ENCODE measurements around the gene CPLX1.
"Not testable (repeated sequence)": the region's sequence is repeated elsewhere in the genome, so short reads cannot be mapped to it uniquely, and the experiment has no call there.

The CPLX1 gene

GRCh38 chr4:742742-743311 lies 83.1 kb downstream of the CPLX1 start:
- no peak for DNase-seq (ENCODE audit: low read depth)
- no peak overlapping the region for H3K4me3 ChIP-seq (ENCODE audit: low read length)
- peak; percentile 89 for TF ChIP-seq CTCF (conservative IDR thresholded peaks at IDR 0.05; ENCODE audit: low read depth, low read length)

GRCh38 chr4:742096-742741 lies 83.7 kb downstream of the CPLX1 start:
- H3K4me3 ChIP-seq (ENCODE audit: low read length), result no peak overlapping the region
- DNase-seq (ENCODE audit: low read depth), result no peak
- no peak for TF ChIP-seq CTCF (conservative IDR thresholded peaks at IDR 0.05; ENCODE audit: low read depth, low read length)

- H3K4me3 ChIP-seq (ENCODE audit: low read length), result no peak overlapping the region
- DNase-seq (ENCODE audit: low read depth), result no peak
- no peak for TF ChIP-seq CTCF (conservative IDR thresholded peaks at IDR 0.05; ENCODE audit: low read depth, low read length)
Measured at GRCh38 chr4:740656-741282, 85.2 kb downstream of the CPLX1 start.

- H3K4me3 ChIP-seq (ENCODE audit: low read length), result no peak overlapping the region
- TF ChIP-seq CTCF (conservative IDR thresholded peaks at IDR 0.05; ENCODE audit: low read depth, low read length), result no peak
- DNase-seq (ENCODE audit: low read depth), result no peak
Measured at GRCh38 chr4:740011-740410, 85.9 kb downstream of the CPLX1 start.

GRCh38 chr4:739569-739968 lies 86.4 kb downstream of the CPLX1 start:
- TF ChIP-seq CTCF (conservative IDR thresholded peaks at IDR 0.05; ENCODE audit: low read depth, low read length), result no peak
- no peak for DNase-seq (ENCODE audit: low read depth)
- no peak overlapping the region for H3K4me3 ChIP-seq (ENCODE audit: low read length)

- H3K4me3 ChIP-seq (ENCODE audit: low read length), result no peak overlapping the region
- DNase-seq (ENCODE audit: low read depth), result no peak
Measured at GRCh38 chr4:738781-739280, 87.1 kb downstream of the CPLX1 start.

GRCh38 chr4:736561-736960 lies 89.4 kb downstream of the CPLX1 start:
- H3K4me3 ChIP-seq (ENCODE audit: low read length); DNase-seq (ENCODE audit: low read depth): not testable (repeated sequence)

More at GRCh38 chr4:738781-739280, 87.1 kb downstream of the CPLX1 start:
- no peak for TF ChIP-seq CTCF (conservative IDR thresholded peaks at IDR 0.05; ENCODE audit: low read depth, low read length)
